CD4-positive, alpha-beta T cell treated with Interleukin-17A for 1 hour (primary cell): ENCODE measurements around the gene ANO1.

Experiments
- DNase-seq: peaks from one replicate; pipeline ENCODE4 v3.0.0-alpha.2; 2020

Gene ANO1

GRCh38 chr11:70119502-70119901, 41.4 kb downstream of the ANO1 start:
- no peak for DNase-seq

- DNase-seq = no peak
These were observed 42.6 kb downstream of the ANO1 start for GRCh38 chr11:70120674-70121073.

GRCh38 chr11:70122490-70123198, 44.5 kb downstream of the ANO1 start:
- DNase-seq = no peak

GRCh38 chr11:70123711-70124110, 45.6 kb downstream of the ANO1 start:
- no peak for DNase-seq

GRCh38 chr11:70124321-70125000, 46.3 kb downstream of the ANO1 start:
- DNase-seq = no peak

GRCh38 chr11:70126494-70126893, 48.4 kb downstream of the ANO1 start:
- DNase-seq = no peak

GRCh38 chr11:70127653-70128434, 49.7 kb downstream of the ANO1 start:
- DNase-seq = no peak

- DNase-seq = no peak
These were observed 50.4 kb downstream of the ANO1 start for GRCh38 chr11:70128435-70128906.

GRCh38 chr11:70129051-70129592, 51.0 kb downstream of the ANO1 start:
- no peak for DNase-seq

- DNase-seq = no peak
These were observed 52.5 kb downstream of the ANO1 start for GRCh38 chr11:70130636-70131035.

- no peak for DNase-seq
These were observed 53.6 kb downstream of the ANO1 start for GRCh38 chr11:70131606-70132190.

- DNase-seq = no peak
These were observed 54.5 kb downstream of the ANO1 start for GRCh38 chr11:70132641-70133040.

- DNase-seq = no peak
These were observed 55.7 kb downstream of the ANO1 start for GRCh38 chr11:70133771-70134335.

- no peak for DNase-seq
These were observed 56.4 kb downstream of the ANO1 start for GRCh38 chr11:70134490-70134889.

GRCh38 chr11:70135142-70135541, 57.0 kb downstream of the ANO1 start:
- DNase-seq = no peak

- DNase-seq = no peak
These were observed 57.5 kb downstream of the ANO1 start for GRCh38 chr11:70135625-70136059.

GRCh38 chr11:70137383-70137782, 59.3 kb downstream of the ANO1 start:
- no peak for DNase-seq

- no peak for DNase-seq
These were observed 60.3 kb downstream of the ANO1 start for GRCh38 chr11:70138403-70138802.

GRCh38 chr11:70139785-70140410, 61.8 kb downstream of the ANO1 start:
- no peak for DNase-seq

- DNase-seq = no peak
These were observed 62.8 kb downstream of the ANO1 start for GRCh38 chr11:70140711-70141485.

GRCh38 chr11:70141486-70142220, 63.5 kb downstream of the ANO1 start:
- no peak for DNase-seq
